ENCODE measurements around the gene C2CD3.

Gene C2CD3

GRCh38 chr11:74007691-74008372 lies 163.0 kb downstream of the C2CD3 start:
- Mint-ChIP-seq H3K4me3 (no peak overlapping the region), H3K27ac (no peak overlapping the region)
- no peak for ATAC-seq (replicated peaks)

GRCh38 chr11:74006743-74007304 lies 164.0 kb downstream of the C2CD3 start:
- ATAC-seq (replicated peaks): no peak
- H3K27ac Mint-ChIP-seq: peak overlapping the region; percentile 68
- no peaks in the 10 kb centered on the region for H3K9me3 Mint-ChIP-seq
- no peaks in the 10 kb centered on the region for H3K27me3 Mint-ChIP-seq
- no peak for DNase-seq
- no peak overlapping the region for H3K4me3 Mint-ChIP-seq
- H3K4me1 Mint-ChIP-seq: peaks cover 33 to 41% of the 10 kb centered on the region in 2 donors
- H3K36me3 Mint-ChIP-seq: peaks cover 9 to 46% of the 10 kb centered on the region in 2 donors

More at GRCh38 chr11:74007691-74008372, 163.0 kb downstream of the C2CD3 start:
- H3K27me3 Mint-ChIP-seq: no peaks in the 10 kb centered on the region
- peaks cover 11 to 41% of the 10 kb centered on the region in 2 donors for H3K36me3 Mint-ChIP-seq
- H3K9me3 Mint-ChIP-seq: no peaks in the 10 kb centered on the region
- H3K4me1 Mint-ChIP-seq: peaks cover 38 to 51% of the 10 kb centered on the region in 2 donors
- no peak for DNase-seq

- Mint-ChIP-seq H3K27ac (no peak overlapping the region), H3K4me3 (no peak overlapping the region), H3K27me3 (no peaks in the 10 kb centered on the region), H3K36me3 (peaks cover 5 to 41% of the 10 kb centered on the region in 2 donors), H3K4me1 (peaks cover 24 to 32% of the 10 kb centered on the region in 2 donors), H3K9me3 (no peaks in the 10 kb centered on the region)
- DNase-seq (no peak), ATAC-seq (replicated peaks) (no peak)
These were observed 164.9 kb downstream of the C2CD3 start for GRCh38 chr11:74005721-74006517.

- no peaks in the 10 kb centered on the region for H3K9me3 Mint-ChIP-seq
- DNase-seq (no peak), ATAC-seq (replicated peaks) (peak; percentile 90 to 94)
- H3K4me3 Mint-ChIP-seq: no peak overlapping the region
- H3K36me3 Mint-ChIP-seq: peaks cover 2 to 32% of the 10 kb centered on the region in 2 donors
- no peaks in the 10 kb centered on the region for H3K27me3 Mint-ChIP-seq
- H3K4me1 Mint-ChIP-seq: peaks cover 16 to 25% of the 10 kb centered on the region in 2 donors
- no peak overlapping the region for H3K27ac Mint-ChIP-seq
These were observed 165.8 kb downstream of the C2CD3 start for GRCh38 chr11:74004759-74005615.

- Mint-ChIP-seq H3K27me3 (no peaks in the 10 kb centered on the region), H3K9me3 (no peaks in the 10 kb centered on the region), H3K36me3 (peaks cover 2 to 27% of the 10 kb centered on the region in 2 donors), H3K4me1 (peaks cover 19 to 32% of the 10 kb centered on the region in 2 donors), H3K27ac (no peak overlapping the region), H3K4me3 (no peak overlapping the region)
- ATAC-seq (replicated peaks): no peak
- DNase-seq: no peak
These were observed 166.6 kb downstream of the C2CD3 start for GRCh38 chr11:74004046-74004695.

- H3K27ac Mint-ChIP-seq: no peak overlapping the region
- peaks cover 17 to 34% of the 10 kb centered on the region in 2 donors for H3K4me1 Mint-ChIP-seq
- no peak for DNase-seq
- H3K9me3 Mint-ChIP-seq: no peaks in the 10 kb centered on the region
- ATAC-seq (replicated peaks): no peak
- H3K36me3 Mint-ChIP-seq: peaks cover 2 to 27% of the 10 kb centered on the region in 2 donors
- no peaks in the 10 kb centered on the region for H3K27me3 Mint-ChIP-seq
- no peak overlapping the region for H3K4me3 Mint-ChIP-seq
These were observed 168.0 kb downstream of the C2CD3 start for GRCh38 chr11:74002832-74003231.

GRCh38 chr11:74001822-74002286 lies 168.9 kb downstream of the C2CD3 start:
- no peak for DNase-seq
- Mint-ChIP-seq H3K9me3 (no peaks in the 10 kb centered on the region), H3K36me3 (peaks cover 2 to 27% of the 10 kb centered on the region in 2 donors), H3K4me3 (no peak overlapping the region), H3K27me3 (no peaks in the 10 kb centered on the region), H3K4me1 (peaks cover 22 to 44% of the 10 kb centered on the region in 2 donors), H3K27ac (peak overlapping the region; percentile 16)
- no peak for ATAC-seq (replicated peaks)

- no peak overlapping the region for H3K4me3 Mint-ChIP-seq
- ATAC-seq (replicated peaks): no peak
These were observed 170.3 kb downstream of the C2CD3 start for GRCh38 chr11:74000307-74001133.

GRCh38 chr11:73999581-74000306 lies 171.1 kb downstream of the C2CD3 start:
- DNase-seq (no peak), ATAC-seq (replicated peaks) (peak; percentile 23 to 26)
- H3K36me3 Mint-ChIP-seq: peaks cover 2 to 24% of the 10 kb centered on the region in 2 donors
- H3K4me3 Mint-ChIP-seq: no peak overlapping the region
- no peaks in the 10 kb centered on the region for H3K27me3 Mint-ChIP-seq
- H3K27ac Mint-ChIP-seq: peak overlapping the region; percentile 72
- peaks cover 21 to 52% of the 10 kb centered on the region in 2 donors for H3K4me1 Mint-ChIP-seq
- no peaks in the 10 kb centered on the region for H3K9me3 Mint-ChIP-seq

More at GRCh38 chr11:74000307-74001133, 170.3 kb downstream of the C2CD3 start:
- Mint-ChIP-seq H3K4me1 (peaks cover 23 to 52% of the 10 kb centered on the region in 2 donors), H3K27ac (no peak overlapping the region), H3K9me3 (no peaks in the 10 kb centered on the region), H3K36me3 (peaks cover 2 to 24% of the 10 kb centered on the region in 2 donors), H3K27me3 (no peaks in the 10 kb centered on the region)
- no peak for DNase-seq

- H3K36me3 Mint-ChIP-seq: peaks cover 2 to 24% of the 10 kb centered on the region in 2 donors
- no peak overlapping the region for H3K4me3 Mint-ChIP-seq
- peaks cover 21 to 55% of the 10 kb centered on the region in 2 donors for H3K4me1 Mint-ChIP-seq
- H3K27ac Mint-ChIP-seq: peak overlapping the region; percentile 72
- no peaks in the 10 kb centered on the region for H3K27me3 Mint-ChIP-seq
- ATAC-seq (replicated peaks): no peak
- no peak for DNase-seq
- no peaks in the 10 kb centered on the region for H3K9me3 Mint-ChIP-seq
These were observed 171.8 kb downstream of the C2CD3 start for GRCh38 chr11:73998846-73999575.

- Mint-ChIP-seq H3K27me3 (no peaks in the 10 kb centered on the region), H3K9me3 (no peaks in the 10 kb centered on the region), H3K4me1 (peaks cover 24 to 66% of the 10 kb centered on the region in 2 donors), H3K27ac (peak overlapping the region; percentile 84), H3K36me3 (peaks cover 2 to 7% of the 10 kb centered on the region in 2 donors), H3K4me3 (peak overlapping the region; percentile 10 to 34)
- peak; percentile 57 to 67 for ATAC-seq (replicated peaks)
- no peak for DNase-seq
These were observed 173.6 kb downstream of the C2CD3 start for GRCh38 chr11:73997120-73997770.

Data from stimulated activated naive B cell treated with anti-CD40 and anti-IgM and Interleukin-4, amounts not matched to agents 10 μg/mL and 1 μg/mL and 100 μg/mL, for 72 hours (primary cell).